WTC11 (cell line): ENCODE results near the gene GRID2. TPM values are rescaled to one million over a fixed set of nuclear protein-coding genes. Genes with fewer than 3 reads are reported as not detected.

Experiments used
- ATAC-seq: fragments of 200-7000 bp; cut with Tn5 transposase; 2 replicates; pipeline ENCODE4 v1.10.0; 2021; ENCODE audit warnings: mild to moderate bottlenecking, moderate library complexity
- CTCF ChIA-PET: fragments of 300-600 bp; sonication (Branson Sonifier 250); formaldehyde crosslinking; loops from one replicate; lab custom pipeline; 2021; ENCODE audit warnings: antibody characterized with exemption; lab: Charles Lee
- POLR2A ChIA-PET: fragments of 350-600 bp; sonication (Branson Sonifier 250); formaldehyde crosslinking; loops from one replicate; lab custom pipeline; 2021; ENCODE audit warnings: antibody characterized with exemption; lab: Charles Lee
- DNase-seq: peaks from one replicate; pipeline ENCODE4 v3.0.0; 2021; ENCODE audit warnings: low spot score
- H3K27ac Mint-ChIP-seq: 2 replicates; pipeline ENCODE4 v1.8.0; 2021; ENCODE audit warnings: mixed read lengths
- H3K27me3 Mint-ChIP-seq: 2 replicates; pipeline ENCODE4 v1.8.0; 2021; ENCODE audit warnings: low read depth, mild to moderate bottlenecking, moderate library complexity, mixed read lengths
- H3K36me3 Mint-ChIP-seq: 2 replicates; pipeline ENCODE4 v1.8.0; 2021; ENCODE audit warnings: mixed read lengths
- H3K4me1 Mint-ChIP-seq: 2 replicates; pipeline ENCODE4 v1.8.0; 2022; ENCODE audit warnings: mixed read lengths
- H3K4me3 Mint-ChIP-seq: 2 replicates; pipeline ENCODE4 v1.8.0; 2021; ENCODE audit warnings: mild to moderate bottlenecking, moderate library complexity, mixed read lengths
- H3K9me3 Mint-ChIP-seq: 2 replicates; pipeline ENCODE4 v1.8.0; 2021; ENCODE audit warnings: mixed read lengths
- CREB1 ChIP-seq: sonication (generic); formaldehyde crosslinking; IDR thresholded peaks from 2 replicates; pipeline ENCODE4 v1.8.0; 2023; ENCODE audit warnings: mild to moderate bottlenecking, missing genetic modification reagents
- EMX1 ChIP-seq: fragments of 250-450 bp; sonication (Bioruptor Pico); IDR thresholded peaks from 2 replicates; pipeline ENCODE4 v1.8.0; 2021; ENCODE audit warnings: mild to moderate bottlenecking
- GABPB1 ChIP-seq: sonication (generic); formaldehyde crosslinking; IDR thresholded peaks from 2 replicates; pipeline ENCODE4 v1.8.1; 2023; ENCODE audit warnings: mild to moderate bottlenecking, missing genetic modification reagents
- KAT7 ChIP-seq: sonication (generic); formaldehyde crosslinking; IDR thresholded peaks from 2 replicates; pipeline ENCODE4 v1.8.1; 2023; ENCODE audit warnings: missing genetic modification reagents, mild to moderate bottlenecking, borderline replicate concordance
- NR3C1 ChIP-seq: sonication (generic); formaldehyde crosslinking; conservative IDR thresholded peaks from 2 replicates; pipeline ENCODE4 v1.8.1; 2023; ENCODE audit warnings: low read depth, mild to moderate bottlenecking, missing genetic modification reagents
- PRRX2 ChIP-seq: fragments of 250-450 bp; sonication (Bioruptor Pico); IDR thresholded peaks from 2 replicates; pipeline ENCODE4 v1.8.0; 2021; ENCODE audit warnings: mild to moderate bottlenecking
- RELA ChIP-seq: sonication (generic); formaldehyde crosslinking; IDR thresholded peaks from 2 replicates; pipeline ENCODE4 v1.8.1; 2022; ENCODE audit warnings: missing genetic modification reagents, mild to moderate bottlenecking, borderline replicate concordance
- ZNF121 ChIP-seq: sonication (generic); formaldehyde crosslinking; IDR thresholded peaks from 2 replicates; pipeline ENCODE4 v1.8.0; 2023; ENCODE audit warnings: missing genetic modification reagents
- ZNF232 ChIP-seq: sonication (generic); formaldehyde crosslinking; IDR thresholded peaks from 2 replicates; pipeline ENCODE4 v1.8.0; 2022; ENCODE audit warnings: mild to moderate bottlenecking, missing genetic modification reagents
- ZNF317 ChIP-seq: sonication (generic); formaldehyde crosslinking; IDR thresholded peaks from 2 replicates; pipeline ENCODE4 v1.8.1; 2023; ENCODE audit warnings: low read depth, mild to moderate bottlenecking, moderate library complexity, missing genetic modification reagents, borderline replicate concordance
- ZNF396 ChIP-seq: fragments of 250-450 bp; sonication (Bioruptor Pico); IDR thresholded peaks from 2 replicates; pipeline ENCODE4 v1.8.0; 2021; ENCODE audit warnings: mild to moderate bottlenecking, moderate library complexity, borderline replicate concordance
- ZNF423 ChIP-seq: fragments of 250-450 bp; sonication (Bioruptor Pico); IDR thresholded peaks from 2 replicates; pipeline ENCODE4 v2.1.2; 2022; ENCODE audit warnings: mild to moderate bottlenecking, moderate library complexity
- total RNA-seq: library from RNA; stranded (reverse); gene quantifications from 3 replicates; pipeline ENCODE4 v1.2.3, GENCODE V29; 2021
- TF ChIP-seq, protein P1 (sequence below): sonication (generic); formaldehyde crosslinking; IDR thresholded peaks from 2 replicates; pipeline ENCODE4 v1.8.0; 2023; ENCODE audit warnings: mild to moderate bottlenecking, missing genetic modification reagents
- TF ChIP-seq, protein P2 (sequence below): sonication (generic); formaldehyde crosslinking; IDR thresholded peaks from 2 replicates; pipeline ENCODE4 v1.8.0; 2023; ENCODE audit warnings: missing genetic modification reagents
- TF ChIP-seq, protein P3 (sequence below): sonication (generic); formaldehyde crosslinking; IDR thresholded peaks from 2 replicates; pipeline ENCODE4 v1.8.1; 2023; ENCODE audit warnings: mild to moderate bottlenecking, missing genetic modification reagents, moderate library complexity
- TF ChIP-seq, protein P4 (sequence below): sonication (generic); formaldehyde crosslinking; IDR thresholded peaks from 2 replicates; pipeline ENCODE4 v1.8.0; 2022; ENCODE audit warnings: mild to moderate bottlenecking, missing genetic modification reagents
- TF ChIP-seq, protein P5 (sequence below): fragments of 250-450 bp; sonication (Bioruptor Pico); IDR thresholded peaks from 2 replicates; pipeline ENCODE4 v1.9.0; 2021; ENCODE audit warnings: mild to moderate bottlenecking
- TF ChIP-seq, protein P6 (sequence below): sonication (generic); formaldehyde crosslinking; IDR thresholded peaks from 2 replicates; pipeline ENCODE4 v1.8.1; 2022; ENCODE audit warnings: low read depth, mild to moderate bottlenecking, moderate library complexity, missing genetic modification reagents, borderline replicate concordance
- TF ChIP-seq, protein P7 (sequence below): sonication (generic); formaldehyde crosslinking; IDR thresholded peaks from 2 replicates; pipeline ENCODE4 v1.8.0; 2022; ENCODE audit warnings: missing genetic modification reagents

GRID2 gene
- total RNA-seq, 1 experiment from 2014 or later = 26.8 TPM

DNA sequence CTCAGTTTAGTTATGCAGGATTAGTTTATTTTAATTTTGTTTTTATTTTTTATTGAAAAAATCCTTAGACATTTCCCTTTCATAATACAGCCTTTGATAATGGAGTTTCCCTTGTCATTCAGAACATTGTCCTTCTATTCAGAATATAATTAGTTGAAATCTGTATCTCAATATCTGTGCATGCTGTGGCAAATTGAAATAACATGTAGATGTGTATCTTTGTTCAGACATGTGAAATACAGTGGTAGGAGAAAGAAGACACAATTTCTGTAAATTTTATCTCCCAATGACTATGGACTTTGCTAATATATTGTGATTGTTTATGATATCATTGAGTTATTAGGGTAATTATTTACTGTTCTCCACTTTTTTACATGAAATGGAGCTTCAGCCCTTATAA, 353.9 kb downstream of the GRID2 start:
- no peaks in the 10 kb centered on the region for H3K36me3 Mint-ChIP-seq
- no peak overlapping the region for H3K27ac Mint-ChIP-seq
- TF ChIP-seq ZNF423 (CRISPR knock-in tag) = no peak
- TF ChIP-seq, protein P1, sequence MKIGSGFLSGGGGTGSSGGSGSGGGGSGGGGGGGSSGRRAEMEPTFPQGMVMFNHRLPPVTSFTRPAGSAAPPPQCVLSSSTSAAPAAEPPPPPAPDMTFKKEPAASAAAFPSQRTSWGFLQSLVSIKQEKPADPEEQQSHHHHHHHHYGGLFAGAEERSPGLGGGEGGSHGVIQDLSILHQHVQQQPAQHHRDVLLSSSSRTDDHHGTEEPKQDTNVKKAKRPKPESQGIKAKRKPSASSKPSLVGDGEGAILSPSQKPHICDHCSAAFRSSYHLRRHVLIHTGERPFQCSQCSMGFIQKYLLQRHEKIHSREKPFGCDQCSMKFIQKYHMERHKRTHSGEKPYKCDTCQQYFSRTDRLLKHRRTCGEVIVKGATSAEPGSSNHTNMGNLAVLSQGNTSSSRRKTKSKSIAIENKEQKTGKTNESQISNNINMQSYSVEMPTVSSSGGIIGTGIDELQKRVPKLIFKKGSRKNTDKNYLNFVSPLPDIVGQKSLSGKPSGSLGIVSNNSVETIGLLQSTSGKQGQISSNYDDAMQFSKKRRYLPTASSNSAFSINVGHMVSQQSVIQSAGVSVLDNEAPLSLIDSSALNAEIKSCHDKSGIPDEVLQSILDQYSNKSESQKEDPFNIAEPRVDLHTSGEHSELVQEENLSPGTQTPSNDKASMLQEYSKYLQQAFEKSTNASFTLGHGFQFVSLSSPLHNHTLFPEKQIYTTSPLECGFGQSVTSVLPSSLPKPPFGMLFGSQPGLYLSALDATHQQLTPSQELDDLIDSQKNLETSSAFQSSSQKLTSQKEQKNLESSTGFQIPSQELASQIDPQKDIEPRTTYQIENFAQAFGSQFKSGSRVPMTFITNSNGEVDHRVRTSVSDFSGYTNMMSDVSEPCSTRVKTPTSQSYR (CRISPR knock-in tag) = no peak
- no peak for TF ChIP-seq KAT7 (CRISPR knock-in tag)
- TF ChIP-seq, protein P2, sequence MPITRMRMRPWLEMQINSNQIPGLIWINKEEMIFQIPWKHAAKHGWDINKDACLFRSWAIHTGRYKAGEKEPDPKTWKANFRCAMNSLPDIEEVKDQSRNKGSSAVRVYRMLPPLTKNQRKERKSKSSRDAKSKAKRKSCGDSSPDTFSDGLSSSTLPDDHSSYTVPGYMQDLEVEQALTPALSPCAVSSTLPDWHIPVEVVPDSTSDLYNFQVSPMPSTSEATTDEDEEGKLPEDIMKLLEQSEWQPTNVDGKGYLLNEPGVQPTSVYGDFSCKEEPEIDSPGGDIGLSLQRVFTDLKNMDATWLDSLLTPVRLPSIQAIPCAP (CRISPR knock-in tag) = no peak
- TF ChIP-seq, protein P3, sequence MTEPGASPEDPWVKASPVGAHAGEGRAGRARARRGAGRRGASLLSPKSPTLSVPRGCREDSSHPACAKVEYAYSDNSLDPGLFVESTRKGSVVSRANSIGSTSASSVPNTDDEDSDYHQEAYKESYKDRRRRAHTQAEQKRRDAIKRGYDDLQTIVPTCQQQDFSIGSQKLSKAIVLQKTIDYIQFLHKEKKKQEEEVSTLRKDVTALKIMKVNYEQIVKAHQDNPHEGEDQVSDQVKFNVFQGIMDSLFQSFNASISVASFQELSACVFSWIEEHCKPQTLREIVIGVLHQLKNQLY (CRISPR knock-in tag) = no peak
- TF ChIP-seq, protein P4, sequence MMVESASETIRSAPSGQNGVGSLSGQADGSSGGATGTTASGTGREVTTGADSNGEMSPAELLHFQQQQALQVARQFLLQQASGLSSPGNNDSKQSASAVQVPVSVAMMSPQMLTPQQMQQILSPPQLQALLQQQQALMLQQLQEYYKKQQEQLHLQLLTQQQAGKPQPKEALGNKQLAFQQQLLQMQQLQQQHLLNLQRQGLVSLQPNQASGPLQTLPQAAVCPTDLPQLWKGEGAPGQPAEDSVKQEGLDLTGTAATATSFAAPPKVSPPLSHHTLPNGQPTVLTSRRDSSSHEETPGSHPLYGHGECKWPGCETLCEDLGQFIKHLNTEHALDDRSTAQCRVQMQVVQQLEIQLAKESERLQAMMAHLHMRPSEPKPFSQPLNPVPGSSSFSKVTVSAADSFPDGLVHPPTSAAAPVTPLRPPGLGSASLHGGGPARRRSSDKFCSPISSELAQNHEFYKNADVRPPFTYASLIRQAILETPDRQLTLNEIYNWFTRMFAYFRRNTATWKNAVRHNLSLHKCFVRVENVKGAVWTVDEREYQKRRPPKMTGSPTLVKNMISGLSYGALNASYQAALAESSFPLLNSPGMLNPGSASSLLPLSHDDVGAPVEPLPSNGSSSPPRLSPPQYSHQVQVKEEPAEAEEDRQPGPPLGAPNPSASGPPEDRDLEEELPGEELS = no peak
- TF ChIP-seq ZNF396 = no peak
- TF ChIP-seq EMX1 (CRISPR knock-in tag) = no peak
- no peak for TF ChIP-seq NR3C1 (CRISPR knock-in tag)
- TF ChIP-seq PRRX2 (CRISPR knock-in tag) = no peak
- no peak for TF ChIP-seq GABPB1
- no peak for TF ChIP-seq ZNF232 (CRISPR knock-in tag)
- TF ChIP-seq, protein P5, sequence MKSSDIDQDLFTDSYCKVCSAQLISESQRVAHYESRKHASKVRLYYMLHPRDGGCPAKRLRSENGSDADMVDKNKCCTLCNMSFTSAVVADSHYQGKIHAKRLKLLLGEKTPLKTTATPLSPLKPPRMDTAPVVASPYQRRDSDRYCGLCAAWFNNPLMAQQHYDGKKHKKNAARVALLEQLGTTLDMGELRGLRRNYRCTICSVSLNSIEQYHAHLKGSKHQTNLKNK (CRISPR knock-in tag) = no peak
- no peak for TF ChIP-seq ZNF317 (CRISPR knock-in tag)
- TF ChIP-seq, protein P6, sequence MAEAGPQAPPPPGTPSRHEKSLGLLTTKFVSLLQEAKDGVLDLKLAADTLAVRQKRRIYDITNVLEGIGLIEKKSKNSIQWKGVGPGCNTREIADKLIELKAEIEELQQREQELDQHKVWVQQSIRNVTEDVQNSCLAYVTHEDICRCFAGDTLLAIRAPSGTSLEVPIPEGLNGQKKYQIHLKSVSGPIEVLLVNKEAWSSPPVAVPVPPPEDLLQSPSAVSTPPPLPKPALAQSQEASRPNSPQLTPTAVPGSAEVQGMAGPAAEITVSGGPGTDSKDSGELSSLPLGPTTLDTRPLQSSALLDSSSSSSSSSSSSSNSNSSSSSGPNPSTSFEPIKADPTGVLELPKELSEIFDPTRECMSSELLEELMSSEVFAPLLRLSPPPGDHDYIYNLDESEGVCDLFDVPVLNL = no peak
- TF ChIP-seq CREB1 (CRISPR knock-in tag) = no peak
- TF ChIP-seq, protein P7, sequence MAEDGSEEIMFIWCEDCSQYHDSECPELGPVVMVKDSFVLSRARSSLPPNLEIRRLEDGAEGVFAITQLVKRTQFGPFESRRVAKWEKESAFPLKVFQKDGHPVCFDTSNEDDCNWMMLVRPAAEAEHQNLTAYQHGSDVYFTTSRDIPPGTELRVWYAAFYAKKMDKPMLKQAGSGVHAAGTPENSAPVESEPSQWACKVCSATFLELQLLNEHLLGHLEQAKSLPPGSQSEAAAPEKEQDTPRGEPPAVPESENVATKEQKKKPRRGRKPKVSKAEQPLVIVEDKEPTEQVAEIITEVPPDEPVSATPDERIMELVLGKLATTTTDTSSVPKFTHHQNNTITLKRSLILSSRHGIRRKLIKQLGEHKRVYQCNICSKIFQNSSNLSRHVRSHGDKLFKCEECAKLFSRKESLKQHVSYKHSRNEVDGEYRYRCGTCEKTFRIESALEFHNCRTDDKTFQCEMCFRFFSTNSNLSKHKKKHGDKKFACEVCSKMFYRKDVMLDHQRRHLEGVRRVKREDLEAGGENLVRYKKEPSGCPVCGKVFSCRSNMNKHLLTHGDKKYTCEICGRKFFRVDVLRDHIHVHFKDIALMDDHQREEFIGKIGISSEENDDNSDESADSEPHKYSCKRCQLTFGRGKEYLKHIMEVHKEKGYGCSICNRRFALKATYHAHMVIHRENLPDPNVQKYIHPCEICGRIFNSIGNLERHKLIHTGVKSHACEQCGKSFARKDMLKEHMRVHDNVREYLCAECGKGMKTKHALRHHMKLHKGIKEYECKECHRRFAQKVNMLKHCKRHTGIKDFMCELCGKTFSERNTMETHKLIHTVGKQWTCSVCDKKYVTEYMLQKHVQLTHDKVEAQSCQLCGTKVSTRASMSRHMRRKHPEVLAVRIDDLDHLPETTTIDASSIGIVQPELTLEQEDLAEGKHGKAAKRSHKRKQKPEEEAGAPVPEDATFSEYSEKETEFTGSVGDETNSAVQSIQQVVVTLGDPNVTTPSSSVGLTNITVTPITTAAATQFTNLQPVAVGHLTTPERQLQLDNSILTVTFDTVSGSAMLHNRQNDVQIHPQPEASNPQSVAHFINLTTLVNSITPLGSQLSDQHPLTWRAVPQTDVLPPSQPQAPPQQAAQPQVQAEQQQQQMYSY = no peak
- TF ChIP-seq RELA = no peak
- TF ChIP-seq ZNF121 = no peak
- DNase-seq = no peak
- ATAC-seq = no peak
- H3K9me3 Mint-ChIP-seq = no peaks in the 10 kb centered on the region
- no peaks in the 10 kb centered on the region for H3K27me3 Mint-ChIP-seq
- H3K4me1 Mint-ChIP-seq = peaks cover 10% of the 10 kb centered on the region
- H3K4me3 Mint-ChIP-seq = no peak overlapping the region
- CTCF ChIA-PET = no interaction called here
- POLR2A ChIA-PET = no interaction called here
